Endothelial cell of umbilical vein (primary cell): ENCODE measurements around the gene PLXDC1. TPM values are rescaled to one million over a fixed set of nuclear protein-coding genes. Genes with fewer than 3 reads are reported as not detected.

Experiments
- BruUV-seq: library from RNA; stranded (reverse); fragments of 400-500 nt; replicated peaks from 2 replicates; lab custom pipeline; 2021; lab: Mats Ljungman, UMichigan
- CTCF ChIA-PET: fragments of 300-600, 350-600 bp; sonication (Branson Sonifier 250); formaldehyde crosslinking; loops from one replicate; lab custom pipeline; 2021; ENCODE audit warnings: antibody characterized with exemption, inconsistent platforms; lab: Charles Lee
- POLR2A ChIA-PET: fragments of 300-600, 350-600 bp; sonication (Branson Sonifier 250); formaldehyde crosslinking; loops from one replicate; lab custom pipeline; 2021; ENCODE audit warnings: antibody characterized with exemption, inconsistent platforms; lab: Charles Lee
- DNase-seq: peaks from one replicate; pipeline ENCODE4 v3.0.0-alpha.2; 2011; ENCODE audit warnings: low read depth, low spot score
- FAIRE-seq: peaks from 2 replicates; lab custom pipeline; 2011; peaks lifted over from hg19 to GRCh38; lab: Jason Lieb, UNC
- H2AFZ ChIP-seq: 2 replicates; pipeline ENCODE4 v1.6.0; 2012; ENCODE audit warnings: low read depth, low read length, control low read depth, inconsistent platforms
- H3K27ac ChIP-seq: 2 replicates; pipeline ENCODE4 v1.5.1; 2011; ENCODE audit warnings: low read depth, mild to moderate bottlenecking, control low read depth, low read length, moderate library complexity; ENCODE audit not compliant: insufficient read depth
- H3K27me3 ChIP-seq, 2 experiments: 2 replicates each; pipeline versions ENCODE4 v1.6.0 to v1.6.1; 2011; ENCODE audit warnings: low read length in 2 of 2, mixed read lengths in 1 of 2; ENCODE audit not compliant: control insufficient read depth in 2 of 2, insufficient read depth in 2 of 2
- H3K36me3 ChIP-seq, 2 experiments: 2 replicates in 1 of 2; 3 replicates in 1 of 2; pipeline ENCODE4 v1.5.1; 2011; ENCODE audit warnings: low read length in 2 of 2, mild to moderate bottlenecking in 1 of 2, moderate library complexity in 1 of 2; ENCODE audit not compliant: control insufficient read depth in 2 of 2, insufficient read depth in 2 of 2; ENCODE audit errors: extremely low read depth in 1 of 2
- H3K4me1 ChIP-seq: 3 replicates; pipeline ENCODE4 v1.5.1; 2011; ENCODE audit warnings: mild to moderate bottlenecking, low read length; ENCODE audit not compliant: control insufficient read depth, insufficient read depth; ENCODE audit errors: extremely low read depth
- H3K4me2 ChIP-seq: 2 replicates; pipeline ENCODE4 v1.6.1; 2011; ENCODE audit warnings: low read length, control low read depth, mixed read lengths; ENCODE audit not compliant: insufficient read depth
- H3K4me3 ChIP-seq, 3 experiments: fragments of 200-600 bp in 1 of 3; sonication (generic), shearing (Covaris generic) in 1 of 3; replicated peaks in 1 of 3; 2 replicates each; pipeline ENCODE4 v1.5.1; 2011 to 2016; ENCODE audit warnings: control low read depth in 3 of 3, low read length in 3 of 3, mild to moderate bottlenecking in 2 of 3, inconsistent platforms in 1 of 3, low read depth in 1 of 3, moderate library complexity in 1 of 3; ENCODE audit not compliant: insufficient read depth in 1 of 3
- H3K79me2 ChIP-seq: 2 replicates; pipeline ENCODE4 v1.6.0; 2012; ENCODE audit warnings: low read length, inconsistent platforms; ENCODE audit not compliant: control insufficient read depth, insufficient read depth
- H3K9ac ChIP-seq: replicated peaks from 2 replicates; pipeline ENCODE3; 2011; ENCODE audit warnings: low read length, control low read depth; ENCODE audit not compliant: insufficient read depth; ENCODE audit errors: extremely low read depth
- H3K9me1 ChIP-seq: replicated peaks from 3 replicates; pipeline ENCODE4 v1.6.0; 2011; ENCODE audit warnings: mild to moderate bottlenecking, low read length; ENCODE audit not compliant: control insufficient read depth, insufficient read depth; ENCODE audit errors: extremely low read depth
- H3K9me3 ChIP-seq: replicated peaks from 2 replicates; pipeline ENCODE4 v1.5.1; 2012; ENCODE audit warnings: low read length, inconsistent platforms; ENCODE audit not compliant: control insufficient read depth, insufficient read depth
- H4K20me1 ChIP-seq: replicated peaks from 2 replicates; pipeline ENCODE3; 2011; ENCODE audit warnings: mild to moderate bottlenecking, low read length; ENCODE audit not compliant: control insufficient read depth, insufficient read depth; ENCODE audit errors: extremely low read depth
- FOS ChIP-seq: IDR thresholded peaks from 2 replicates; pipeline ENCODE4 v1.6.1; 2011; ENCODE audit warnings: mild to moderate bottlenecking, low read length, moderate library complexity, borderline replicate concordance; ENCODE audit not compliant: insufficient read depth
- GATA2 ChIP-seq: IDR thresholded peaks from 2 replicates; pipeline ENCODE4 v1.7.0; 2011; ENCODE audit warnings: low read depth, mild to moderate bottlenecking, moderate library complexity, mixed read lengths, low read length; ENCODE audit not compliant: insufficient read length, insufficient read depth
- MYC ChIP-seq: IDR thresholded peaks from one replicate; pipeline ENCODE4 v1.6.1; 2011; ENCODE audit warnings: mild to moderate bottlenecking, low read depth, low read length
- POLR2A ChIP-seq: IDR thresholded peaks from 2 replicates; pipeline ENCODE4 v1.6.1; 2012; ENCODE audit warnings: low read depth, mild to moderate bottlenecking, control low read depth, low read length
- POLR2AphosphoS5 ChIP-seq: IDR thresholded peaks from 2 replicates; pipeline ENCODE4 v1.6.1; 2012; ENCODE audit warnings: low read depth, mild to moderate bottlenecking, control low read depth, low read length, moderate library complexity; ENCODE audit not compliant: insufficient read depth
- dilution Hi-C: fragments of 300-500 bp; cut with MboI; formaldehyde crosslinking; loops from one replicate; pipeline ENCODE4 v1.15.0; 2019; ENCODE audit warnings: low sequenced_read_pairs; ENCODE audit not compliant: extremely low pct_ligation_motif_present
- intact Hi-C: fragments of 100-400 bp; cut with micrococcal nuclease; formaldehyde crosslinking; loops from one replicate; pipeline ENCODE4 v1.10.0; 2022
- polyA plus RNA-seq, 4 experiments: library from polyadenylated mRNA; depleted of rRNA in 3 of 4; stranded (reverse) in 3 of 4; unstranded in 1 of 4; fragments of >200 nt; gene quantifications; 2 replicates each; pipeline versions ENCODE4 v1.2.1 to v1.2.3, GENCODE V29; 2011 to 2012; ENCODE audit warnings: missing spikeins in 1 of 4
- total RNA-seq: library from RNA; stranded (reverse); gene quantifications from 2 replicates; pipeline ENCODE4 v1.2.3, GENCODE V29; 2021
- TF ChIP-seq, protein P1 (sequence below), 2 donors: IDR thresholded peaks; 1 replicate in 1 of 2; 2 replicates in 1 of 2; pipeline ENCODE4 v1.5.1; 2011; ENCODE audit warnings: low read length in 2 of 2, mild to moderate bottlenecking in 2 of 2, moderate library complexity in 2 of 2, control low read depth in 1 of 2, inconsistent platforms in 1 of 2, low read depth in 1 of 2; ENCODE audit not compliant: insufficient read depth in 1 of 2; ENCODE audit errors: extremely low read depth in 1 of 2
- TF ChIP-seq, protein P2 (sequence below): IDR thresholded peaks from 2 replicates; pipeline ENCODE4 v1.6.1; 2011; ENCODE audit not compliant: insufficient read depth, insufficient read length

Gene PLXDC1
- total and polyA plus RNA-seq, 2 donors (not counting 3 experiments of a cell fraction or from before 2014, with no cell fraction given): 0.03 TPM; not detected in 1

DNA sequence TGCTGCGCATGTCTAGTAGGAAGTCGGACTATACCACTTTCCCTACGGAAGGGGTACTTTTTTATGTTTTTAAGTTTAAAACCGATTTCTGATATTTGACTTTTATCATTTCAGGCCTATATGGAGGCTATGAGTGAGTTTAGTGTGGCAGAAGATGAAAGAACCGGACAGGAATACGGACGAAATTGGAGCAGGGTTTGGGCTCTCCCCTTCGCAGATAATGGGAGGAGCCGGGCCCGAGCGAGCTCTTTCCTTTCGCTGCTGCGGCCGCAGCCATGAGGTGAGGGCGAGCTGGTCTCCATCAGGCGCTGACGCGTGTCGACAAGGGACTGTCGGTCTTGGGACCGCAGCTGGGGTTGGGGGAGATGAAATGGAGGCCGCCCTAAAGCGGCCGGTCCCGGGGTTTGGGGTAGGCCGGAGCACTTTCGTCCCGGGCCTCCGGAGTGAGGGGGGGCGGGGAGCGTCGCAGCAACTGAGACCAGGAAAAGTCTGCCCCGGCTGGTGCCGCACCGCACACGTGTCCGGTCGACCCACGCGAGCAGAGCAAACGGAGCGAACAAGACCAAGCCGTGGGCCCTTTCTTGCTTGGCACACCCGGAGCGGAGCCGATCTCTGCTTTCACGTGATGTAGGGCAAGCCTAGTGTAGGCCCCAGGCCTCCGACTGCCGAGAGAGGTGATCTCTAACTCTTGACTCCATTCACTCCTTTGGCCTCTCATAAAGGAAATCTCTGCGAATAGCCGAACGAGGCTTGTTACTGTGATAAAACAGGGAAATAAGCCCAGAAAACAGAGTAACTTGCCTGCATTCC is 48.8 kb upstream of the PLXDC1 start, which contains the start of gene RPL19:
Gene RPL19, plus strand, starts transcription at position 214 of the 810 bp plus-strand sequence. Its CDS starts 62 bp downstream, at position 276.
- peak within 1 kb of the TSS; percentile 100 for H3K9ac ChIP-seq
- H4K20me1 ChIP-seq: no peaks in the 10 kb centered on the region
- H3K9me1 ChIP-seq: no peaks in the 10 kb centered on the region
- H2AFZ ChIP-seq: peak within 1 kb of the TSS; percentile 85
- DNase-seq (no peak), FAIRE-seq (peak; percentile 31)
- H3K27ac ChIP-seq: peak within 1 kb of the TSS; percentile 99
- H3K36me3 ChIP-seq: peaks cover 18 to 32% of the 10 kb centered on the region in 2 experiments
- BruUV-seq: no TSS peak
- no peaks in the 10 kb centered on the region for H3K9me3 ChIP-seq
- H3K27me3 ChIP-seq: no peaks in the 10 kb centered on the region
- CTCF ChIA-PET: interaction anchor here (0.7 to 1.4 kb wide), 9 partner anchors 18 to 217 kb away, joined by 3 to 10 read pairs (median 5); no protein-coding TSS in a partner anchor
- peaks cover 23% of the 10 kb centered on the region for H3K4me1 ChIP-seq
- no peak for TF ChIP-seq FOS
- peak; percentile 96 for TF ChIP-seq POLR2AphosphoS5
- TF ChIP-seq MYC: peak; percentile 43
- TF ChIP-seq, protein P1, sequence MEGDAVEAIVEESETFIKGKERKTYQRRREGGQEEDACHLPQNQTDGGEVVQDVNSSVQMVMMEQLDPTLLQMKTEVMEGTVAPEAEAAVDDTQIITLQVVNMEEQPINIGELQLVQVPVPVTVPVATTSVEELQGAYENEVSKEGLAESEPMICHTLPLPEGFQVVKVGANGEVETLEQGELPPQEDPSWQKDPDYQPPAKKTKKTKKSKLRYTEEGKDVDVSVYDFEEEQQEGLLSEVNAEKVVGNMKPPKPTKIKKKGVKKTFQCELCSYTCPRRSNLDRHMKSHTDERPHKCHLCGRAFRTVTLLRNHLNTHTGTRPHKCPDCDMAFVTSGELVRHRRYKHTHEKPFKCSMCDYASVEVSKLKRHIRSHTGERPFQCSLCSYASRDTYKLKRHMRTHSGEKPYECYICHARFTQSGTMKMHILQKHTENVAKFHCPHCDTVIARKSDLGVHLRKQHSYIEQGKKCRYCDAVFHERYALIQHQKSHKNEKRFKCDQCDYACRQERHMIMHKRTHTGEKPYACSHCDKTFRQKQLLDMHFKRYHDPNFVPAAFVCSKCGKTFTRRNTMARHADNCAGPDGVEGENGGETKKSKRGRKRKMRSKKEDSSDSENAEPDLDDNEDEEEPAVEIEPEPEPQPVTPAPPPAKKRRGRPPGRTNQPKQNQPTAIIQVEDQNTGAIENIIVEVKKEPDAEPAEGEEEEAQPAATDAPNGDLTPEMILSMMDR (IDR thresholded peaks at IDR 0.05; ENCODE audit: extremely low read depth in 1 of 2, insufficient read depth in 1 of 2, low read depth in 1 of 2, low read length in 2 of 2): no peak
- TF ChIP-seq POLR2A: peak; percentile 98
- no peak for TF ChIP-seq GATA2
- TF ChIP-seq, protein P2, sequence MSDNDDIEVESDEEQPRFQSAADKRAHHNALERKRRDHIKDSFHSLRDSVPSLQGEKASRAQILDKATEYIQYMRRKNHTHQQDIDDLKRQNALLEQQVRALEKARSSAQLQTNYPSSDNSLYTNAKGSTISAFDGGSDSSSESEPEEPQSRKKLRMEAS: no peak
- H3K4me3 ChIP-seq: peak within 1 kb of the TSS; percentile 81 to 99 (median 96)
- dilution Hi-C loops (no loop called here), intact Hi-C loops (loop anchor here (1.0 to 2.0 kb wide), 2 partner anchors 25 to 46 kb away; partner anchors contain the start of gene STAC2)
- peaks cover 41% of the 10 kb centered on the region for H3K79me2 ChIP-seq
- POLR2A ChIA-PET: interaction anchor here (0.6 to 1.3 kb wide), 13 partner anchors 9 to 331 kb away, joined by 3 to 7 read pairs (median 3); partner anchors contain the start of gene CDK12
- H3K4me2 ChIP-seq: peak within 1 kb of the TSS; percentile 94
